ENCODE results near the gene CD38.
"Not testable (repeated sequence)": the region's sequence is repeated elsewhere in the genome, so short reads cannot be mapped to it uniquely, and the experiment has no call there.

Gene CD38

GRCh38 chr4:15778289-15779241, at the start of gene CD38:
Gene CD38, plus strand, starts transcription at chr4:15778328. Its CDS starts 87 bp downstream, at chr4:15778415.
- CTCF ChIA-PET: interaction anchor here (1.5 to 2.5 kb wide), 4 partner anchors 12 to 24 kb away, joined by 5 to 15 read pairs (median 10); no protein-coding TSS in a partner anchor
- peaks cover 54% of the 10 kb centered on the region for H3K36me3 Mint-ChIP-seq
- H3K9me3 Mint-ChIP-seq: no peaks in the 10 kb centered on the region
- H3K4me1 Mint-ChIP-seq: peaks cover 71% of the 10 kb centered on the region
- peak within 1 kb of the TSS; percentile 90 for H3K27ac Mint-ChIP-seq
- peak within 1 kb of the TSS; percentile 85 for H3K4me3 Mint-ChIP-seq
- peak; percentile 79 for DNase-seq
- H3K27me3 Mint-ChIP-seq: peaks cover 20% of the 10 kb centered on the region

DNA sequence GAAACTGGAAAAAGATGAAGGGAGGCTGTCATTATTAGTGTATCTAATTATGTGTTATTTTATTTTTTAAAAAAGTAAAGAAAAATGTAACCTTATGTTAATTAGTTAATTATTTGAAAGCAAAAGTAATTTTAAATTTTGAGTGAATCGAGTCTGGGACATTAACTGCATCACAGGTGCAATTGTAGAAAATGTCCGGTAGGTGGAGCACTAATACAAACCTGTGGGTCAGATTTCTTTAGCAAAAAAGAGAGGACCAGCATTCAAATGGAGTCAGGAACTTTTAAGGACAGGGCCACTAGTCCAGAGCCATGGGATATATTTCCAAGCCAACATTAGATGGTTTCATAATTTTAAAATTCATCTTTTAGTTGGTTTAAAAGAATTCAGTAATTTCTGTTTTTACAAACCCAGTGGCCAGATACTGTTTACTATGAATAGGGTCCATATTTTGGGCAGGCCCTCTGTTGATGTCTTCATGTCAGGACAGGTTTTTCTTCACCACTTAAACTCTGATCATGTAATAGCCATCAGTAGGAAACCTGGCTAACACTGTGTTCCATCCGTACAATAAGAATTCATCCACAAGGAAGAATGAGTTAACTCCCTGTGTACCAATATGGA, 48.1 kb upstream of the CD38 start:
- Mint-ChIP-seq H3K4me1 (peaks cover 30% of the 10 kb centered on the region), H3K27ac (no peak overlapping the region), H3K9me3 (peaks cover 6% of the 10 kb centered on the region), H3K36me3 (peaks cover 2% of the 10 kb centered on the region), H3K4me3 (no peak overlapping the region), H3K27me3 (peaks cover under 1% of the 10 kb centered on the region)
- peak; percentile 46 for DNase-seq
- CTCF ChIA-PET: interaction anchor here (0.8 to 3.9 kb wide), 7 partner anchors 10 to 226 kb away, joined by 3 to 12 read pairs (median 3); no protein-coding TSS in a partner anchor

GRCh38 chr4:15733061-15733460, 45.1 kb upstream of the CD38 start:
- H3K4me1 Mint-ChIP-seq: peaks cover 48% of the 10 kb centered on the region
- H3K9me3 Mint-ChIP-seq: peaks cover 11% of the 10 kb centered on the region
- not testable (repeated sequence) for H3K27ac Mint-ChIP-seq, DNase-seq, H3K4me3 Mint-ChIP-seq, H3K36me3 Mint-ChIP-seq, H3K27me3 Mint-ChIP-seq
- CTCF ChIA-PET: interaction anchor here (0.9 to 2.3 kb wide), 4 partner anchors 15 to 223 kb away, joined by 4 to 8 read pairs (median 6); no protein-coding TSS in a partner anchor

DNA sequence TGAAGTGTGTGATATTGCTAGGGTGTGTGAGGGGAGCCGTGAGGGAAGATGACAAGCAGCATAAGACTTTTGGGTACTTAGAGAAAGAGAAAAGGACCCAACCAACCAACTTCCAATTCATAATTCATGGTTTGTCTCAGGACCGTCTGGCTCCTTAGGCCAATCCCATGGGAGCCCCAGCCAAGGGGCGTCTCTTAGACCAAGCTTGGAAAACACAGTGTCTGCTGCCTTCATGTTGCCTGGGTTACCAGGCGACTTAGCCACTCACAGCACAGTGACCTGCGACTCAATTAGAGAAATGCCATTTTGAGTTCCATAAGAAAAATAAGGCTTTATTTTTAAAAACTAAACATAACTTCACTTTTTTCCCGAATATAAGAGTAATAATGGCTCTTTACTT, 42.6 kb upstream of the CD38 start:
- CTCF ChIA-PET: no interaction called here
- H3K36me3 Mint-ChIP-seq: peaks cover 6% of the 10 kb centered on the region
- no peak overlapping the region for H3K4me3 Mint-ChIP-seq
- H3K27ac Mint-ChIP-seq: no peak overlapping the region
- peaks cover 18% of the 10 kb centered on the region for H3K9me3 Mint-ChIP-seq
- DNase-seq: no peak
- H3K4me1 Mint-ChIP-seq: peaks cover 42% of the 10 kb centered on the region
- H3K27me3 Mint-ChIP-seq: peaks cover 6% of the 10 kb centered on the region

GRCh38 chr4:15736514-15737050, 41.5 kb upstream of the CD38 start:
- DNase-seq: no peak
- Mint-ChIP-seq H3K4me3 (no peak overlapping the region), H3K36me3 (peaks cover 10% of the 10 kb centered on the region), H3K9me3 (peaks cover 23% of the 10 kb centered on the region), H3K27ac (no peak overlapping the region), H3K27me3 (peaks cover 6% of the 10 kb centered on the region), H3K4me1 (peaks cover 36% of the 10 kb centered on the region)
- CTCF ChIA-PET: interaction anchor here (0.7 to 2.4 kb wide), 4 partner anchors 12 to 147 kb away, joined by 3 to 8 read pairs (median 3); no protein-coding TSS in a partner anchor

DNA sequence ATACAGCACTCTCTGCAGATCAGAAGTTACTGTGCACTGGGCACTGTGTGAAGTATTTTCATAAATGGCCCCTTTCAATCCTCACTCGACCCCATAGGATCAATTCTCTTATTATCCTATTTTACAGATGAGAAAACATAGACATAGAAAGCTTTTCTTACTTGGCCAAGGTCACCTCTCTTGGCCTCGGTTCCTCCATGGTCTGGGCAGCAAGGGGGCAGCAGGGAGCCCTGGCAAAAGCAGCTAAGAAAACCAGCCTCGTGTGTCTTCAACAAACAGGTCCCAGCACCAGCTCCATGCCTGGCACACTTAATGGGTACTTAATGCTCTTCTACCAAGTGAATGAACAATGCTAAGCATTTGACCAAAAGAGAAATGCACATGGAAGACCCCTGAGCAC, 40.9 kb upstream of the CD38 start:
- H3K36me3 Mint-ChIP-seq: peaks cover 13% of the 10 kb centered on the region
- CTCF ChIA-PET: interaction anchor here (0.6 to 2.4 kb wide), 6 partner anchors 12 to 219 kb away, joined by 3 to 8 read pairs (median 3); no protein-coding TSS in a partner anchor
- H3K27ac Mint-ChIP-seq: no peak overlapping the region
- peaks cover 6% of the 10 kb centered on the region for H3K27me3 Mint-ChIP-seq
- DNase-seq: no peak
- no peak overlapping the region for H3K4me3 Mint-ChIP-seq
- H3K9me3 Mint-ChIP-seq: peaks cover 30% of the 10 kb centered on the region
- peaks cover 36% of the 10 kb centered on the region for H3K4me1 Mint-ChIP-seq

DNA sequence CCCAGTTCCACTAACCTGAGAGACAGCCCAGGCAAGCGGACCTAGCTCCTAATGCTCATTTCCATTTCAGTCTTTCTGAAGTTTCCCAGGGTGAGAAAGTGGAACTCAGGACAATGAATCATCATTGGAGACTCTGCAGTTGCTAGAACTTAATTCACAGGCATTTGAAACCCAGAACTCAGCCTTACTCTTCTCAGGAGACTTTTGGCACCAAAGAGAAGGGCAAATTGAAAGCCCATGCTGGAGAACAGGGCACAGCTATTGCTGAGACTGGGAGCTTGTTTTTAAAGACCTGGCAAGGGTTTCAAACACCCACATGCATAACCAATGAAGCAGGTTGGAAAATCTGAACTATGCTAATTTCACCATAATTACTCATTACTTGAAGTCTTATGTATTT, 39.3 kb upstream of the CD38 start:
- H3K36me3 Mint-ChIP-seq: peaks cover 17% of the 10 kb centered on the region
- no peak overlapping the region for H3K4me3 Mint-ChIP-seq
- CTCF ChIA-PET: interaction anchor here (0.8 to 2.4 kb wide), 4 partner anchors 10 to 217 kb away, joined by 3 to 8 read pairs (median 5); no protein-coding TSS in a partner anchor
- no peak overlapping the region for H3K27ac Mint-ChIP-seq
- peaks cover 32% of the 10 kb centered on the region for H3K4me1 Mint-ChIP-seq
- no peak for DNase-seq
- H3K27me3 Mint-ChIP-seq: peaks cover 6% of the 10 kb centered on the region
- peaks cover 40% of the 10 kb centered on the region for H3K9me3 Mint-ChIP-seq

- H3K4me1 Mint-ChIP-seq: peaks cover 25% of the 10 kb centered on the region
- no peak for DNase-seq
Measured at GRCh38 chr4:15740764-15741404, 37.2 kb upstream of the CD38 start.

GRCh38 chr4:15742083-15742582, 36.0 kb upstream of the CD38 start:
- Mint-ChIP-seq H3K4me3 (no peak overlapping the region), H3K4me1 (peaks cover 29% of the 10 kb centered on the region)
- no peak for DNase-seq

More at GRCh38 chr4:15740764-15741404, 37.2 kb upstream of the CD38 start:
- CTCF ChIA-PET: no interaction called here
- Mint-ChIP-seq H3K9me3 (peaks cover 49% of the 10 kb centered on the region), H3K27ac (no peak overlapping the region), H3K4me3 (no peak overlapping the region), H3K27me3 (peaks cover 6% of the 10 kb centered on the region), H3K36me3 (peaks cover 21% of the 10 kb centered on the region)

GRCh38 chr4:15742637-15743036, 35.5 kb upstream of the CD38 start:
- Mint-ChIP-seq H3K9me3 (peaks cover 55% of the 10 kb centered on the region), H3K4me3 (no peak overlapping the region), H3K36me3 (peaks cover 23% of the 10 kb centered on the region), H3K4me1 (peaks cover 24% of the 10 kb centered on the region), H3K27me3 (no peaks in the 10 kb centered on the region), H3K27ac (no peak overlapping the region)
- no peak for DNase-seq
- CTCF ChIA-PET: interaction anchor here (1.0 to 2.2 kb wide), 2 partner anchors 12 to 14 kb away, joined by 3 to 8 read pairs; no protein-coding TSS in a partner anchor

More at GRCh38 chr4:15742083-15742582, 36.0 kb upstream of the CD38 start:
- Mint-ChIP-seq H3K9me3 (peaks cover 55% of the 10 kb centered on the region), H3K27me3 (no peaks in the 10 kb centered on the region), H3K36me3 (peaks cover 23% of the 10 kb centered on the region), H3K27ac (no peak overlapping the region)
- CTCF ChIA-PET: interaction anchor here (2.2 kb wide), 1 partner anchor 12 kb away, joined by 8 read pairs; no protein-coding TSS in a partner anchor

DNA sequence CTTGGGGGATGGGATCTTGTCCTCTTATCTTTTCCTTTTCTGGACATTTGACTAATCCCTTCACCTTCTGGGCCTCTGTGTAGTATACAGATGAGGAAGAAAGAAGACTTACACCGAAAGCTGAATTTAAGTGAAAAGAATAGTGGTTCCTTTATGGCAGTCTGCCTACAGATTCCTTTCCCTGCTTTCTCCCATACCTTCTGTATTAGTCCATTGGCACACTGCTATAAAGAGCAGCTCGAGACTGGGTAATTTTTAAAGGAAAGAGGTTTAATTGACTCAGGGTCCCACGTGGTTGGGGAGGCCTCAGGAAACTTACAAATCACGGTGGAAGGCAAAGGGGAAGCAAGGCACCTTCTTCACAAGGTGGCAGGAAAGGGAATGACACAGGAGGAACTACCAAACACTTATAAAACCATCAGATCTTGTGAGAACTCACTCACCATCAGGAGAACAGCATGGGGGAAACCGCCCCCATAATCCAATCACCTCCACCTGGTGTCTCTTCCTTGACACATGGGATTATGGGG, 34.0 kb upstream of the CD38 start:
- Mint-ChIP-seq H3K36me3 (peaks cover 26% of the 10 kb centered on the region), H3K27ac (no peak overlapping the region), H3K9me3 (peaks cover 59% of the 10 kb centered on the region), H3K4me3 (no peak overlapping the region), H3K4me1 (peaks cover 17% of the 10 kb centered on the region), H3K27me3 (no peaks in the 10 kb centered on the region)
- CTCF ChIA-PET: no interaction called here
- no peak for DNase-seq

- H3K4me1 Mint-ChIP-seq: peaks cover 17% of the 10 kb centered on the region
- H3K27ac Mint-ChIP-seq: no peak overlapping the region
- CTCF ChIA-PET: no interaction called here
- H3K36me3 Mint-ChIP-seq: peaks cover 25% of the 10 kb centered on the region
- H3K27me3 Mint-ChIP-seq: no peaks in the 10 kb centered on the region
- no peak overlapping the region for H3K4me3 Mint-ChIP-seq
- no peak for DNase-seq
- H3K9me3 Mint-ChIP-seq: peaks cover 53% of the 10 kb centered on the region
Measured at GRCh38 chr4:15746110-15746509, 32.0 kb upstream of the CD38 start.

DNA sequence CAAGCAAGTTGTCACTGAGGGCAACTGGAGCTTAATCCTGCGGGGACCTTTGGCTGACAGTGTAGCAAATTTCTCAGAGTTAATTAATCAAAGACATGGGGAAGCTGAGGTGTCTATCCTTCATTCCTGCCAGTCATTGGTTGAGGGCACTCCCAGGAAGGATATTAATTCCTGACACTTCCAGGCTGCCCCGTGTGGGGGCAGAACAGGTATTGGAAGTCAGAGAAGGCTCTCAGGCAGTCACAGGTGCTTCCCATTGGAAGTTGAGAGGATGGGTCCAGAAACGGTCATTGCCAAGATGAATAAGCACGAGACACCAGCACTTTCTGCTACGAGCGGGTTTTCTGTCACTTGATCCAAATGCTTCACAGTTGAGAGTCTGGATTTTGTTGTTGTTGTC, 29.1 kb upstream of the CD38 start:
- no peak for DNase-seq
- H3K36me3 Mint-ChIP-seq: peaks cover 19% of the 10 kb centered on the region
- no peak overlapping the region for H3K27ac Mint-ChIP-seq
- no peaks in the 10 kb centered on the region for H3K27me3 Mint-ChIP-seq
- CTCF ChIA-PET: interaction anchor here (1.2 to 1.9 kb wide), 4 partner anchors 11 to 56 kb away, joined by 3 to 8 read pairs (median 7); no protein-coding TSS in a partner anchor
- peaks cover 34% of the 10 kb centered on the region for H3K9me3 Mint-ChIP-seq
- H3K4me1 Mint-ChIP-seq: peaks cover 29% of the 10 kb centered on the region
- no peak overlapping the region for H3K4me3 Mint-ChIP-seq

Data from activated naive CD4-positive, alpha-beta T cell treated with anti-CD3 and anti-CD28 coated beads, Interleukin-2, amount 10 ng/mL, durations not matched to agents 7 days and 5 days (primary cell).